Measurements from ENCODE around the gene COL5A1.

The COL5A1 gene

DNA sequence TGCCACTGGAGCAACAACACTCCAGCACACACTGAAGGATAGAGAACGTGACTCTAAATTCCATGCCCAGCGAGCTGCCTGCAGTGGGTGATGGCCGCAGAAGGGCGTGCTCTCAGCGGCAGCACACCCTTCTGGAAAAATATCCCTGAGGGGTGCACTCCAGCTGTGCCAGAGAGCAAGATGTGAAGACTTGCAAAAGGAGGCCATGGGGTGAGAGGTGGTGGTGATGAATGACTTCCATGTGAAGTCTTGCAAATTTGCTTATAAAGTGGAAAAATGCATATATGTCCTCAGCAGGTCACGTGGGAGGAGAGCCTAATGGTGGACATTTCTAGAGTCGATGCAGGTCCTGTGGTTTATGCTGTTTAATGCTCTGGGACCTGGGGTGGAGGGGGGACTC, 39.8 kb upstream of the COL5A1 start:
- DNase-seq (ENCODE audit: extremely low spot score) = no peak
- ChIA-PET CTCF (interaction anchor here (1.5 kb wide), 1 partner anchor 8 kb away, joined by 3 read pairs; no protein-coding TSS in a partner anchor), POLR2A (no interaction called here)
- TF ChIP-seq, protein P1, sequence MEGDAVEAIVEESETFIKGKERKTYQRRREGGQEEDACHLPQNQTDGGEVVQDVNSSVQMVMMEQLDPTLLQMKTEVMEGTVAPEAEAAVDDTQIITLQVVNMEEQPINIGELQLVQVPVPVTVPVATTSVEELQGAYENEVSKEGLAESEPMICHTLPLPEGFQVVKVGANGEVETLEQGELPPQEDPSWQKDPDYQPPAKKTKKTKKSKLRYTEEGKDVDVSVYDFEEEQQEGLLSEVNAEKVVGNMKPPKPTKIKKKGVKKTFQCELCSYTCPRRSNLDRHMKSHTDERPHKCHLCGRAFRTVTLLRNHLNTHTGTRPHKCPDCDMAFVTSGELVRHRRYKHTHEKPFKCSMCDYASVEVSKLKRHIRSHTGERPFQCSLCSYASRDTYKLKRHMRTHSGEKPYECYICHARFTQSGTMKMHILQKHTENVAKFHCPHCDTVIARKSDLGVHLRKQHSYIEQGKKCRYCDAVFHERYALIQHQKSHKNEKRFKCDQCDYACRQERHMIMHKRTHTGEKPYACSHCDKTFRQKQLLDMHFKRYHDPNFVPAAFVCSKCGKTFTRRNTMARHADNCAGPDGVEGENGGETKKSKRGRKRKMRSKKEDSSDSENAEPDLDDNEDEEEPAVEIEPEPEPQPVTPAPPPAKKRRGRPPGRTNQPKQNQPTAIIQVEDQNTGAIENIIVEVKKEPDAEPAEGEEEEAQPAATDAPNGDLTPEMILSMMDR (IDR thresholded peaks at IDR 0.05; ENCODE audit: control extremely low read depth, extremely low read depth, low read depth, missing control alignments) = no peak

DNA sequence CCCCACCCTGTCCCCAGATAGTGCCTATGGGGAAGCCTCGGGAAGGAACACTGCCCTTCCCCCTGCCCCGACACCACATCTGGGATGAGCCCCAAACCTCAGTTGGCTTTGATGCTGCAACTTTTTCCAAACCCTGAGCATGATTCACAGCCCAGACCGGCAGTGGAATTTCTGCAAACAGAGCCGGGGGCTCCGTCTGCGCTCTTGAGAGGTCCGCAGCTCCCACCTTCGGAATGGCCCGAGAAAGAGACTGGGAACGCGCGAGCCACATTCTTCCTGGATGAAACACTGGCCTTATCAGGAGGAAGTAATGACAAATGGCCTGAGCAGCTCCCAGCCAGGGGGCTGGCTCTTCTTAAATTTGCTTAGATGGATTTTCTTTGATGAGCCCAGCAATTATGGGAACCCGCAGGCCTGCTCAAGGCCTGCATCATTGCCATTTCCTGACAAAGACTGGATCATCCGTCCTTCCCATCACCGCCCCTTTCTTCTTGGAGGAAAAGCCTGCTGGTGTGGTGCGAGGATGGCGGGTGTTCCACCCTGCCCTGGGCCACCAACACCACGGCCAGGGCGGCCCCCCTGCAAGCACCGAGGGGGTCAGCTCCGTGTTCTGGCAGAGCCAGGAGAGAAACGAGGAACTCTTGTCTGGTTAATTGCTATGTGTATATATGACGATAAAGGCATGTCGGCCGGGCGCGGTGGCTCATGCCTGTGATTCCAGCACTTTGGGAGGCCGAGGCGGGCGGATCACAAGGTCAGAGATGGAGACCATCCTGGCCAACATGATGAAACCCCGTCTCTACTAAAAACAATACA, 38.8 kb upstream of the COL5A1 start:
- TF ChIP-seq, protein P1 (IDR thresholded peaks at IDR 0.05; ENCODE audit: control extremely low read depth, extremely low read depth, low read depth, missing control alignments) = no peak
- CTCF ChIA-PET = no interaction called here
- no peak for DNase-seq (ENCODE audit: extremely low spot score)
- POLR2A ChIA-PET = interaction anchor here (0.6 kb wide), 1 partner anchor 11 kb away, joined by 3 read pairs; no protein-coding TSS in a partner anchor

DNA sequence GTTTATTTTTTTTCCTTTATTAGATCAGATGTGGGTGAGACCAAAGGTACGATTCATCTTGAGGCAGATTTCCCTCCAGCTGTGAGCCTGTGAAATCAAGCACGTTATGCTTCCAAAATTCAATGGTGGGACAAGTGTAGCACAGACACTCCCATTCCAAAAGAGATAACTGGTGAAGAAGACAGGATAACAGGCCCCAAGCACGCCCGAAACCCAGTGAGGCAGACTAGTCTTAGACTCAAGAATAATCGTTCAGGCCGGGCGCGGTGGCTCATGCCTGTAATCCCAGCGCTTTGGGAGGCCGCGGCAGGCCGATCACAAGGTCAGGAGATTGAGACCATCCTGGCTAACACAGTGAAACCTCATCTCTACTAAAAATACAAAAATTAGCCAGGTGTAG, 36.8 kb upstream of the COL5A1 start:
- ChIA-PET POLR2A (no interaction called here), CTCF (no interaction called here)
- no peak for DNase-seq (ENCODE audit: extremely low spot score)
- TF ChIP-seq, protein P1 (IDR thresholded peaks at IDR 0.05; ENCODE audit: control extremely low read depth, extremely low read depth, low read depth, missing control alignments) = no peak

DNA sequence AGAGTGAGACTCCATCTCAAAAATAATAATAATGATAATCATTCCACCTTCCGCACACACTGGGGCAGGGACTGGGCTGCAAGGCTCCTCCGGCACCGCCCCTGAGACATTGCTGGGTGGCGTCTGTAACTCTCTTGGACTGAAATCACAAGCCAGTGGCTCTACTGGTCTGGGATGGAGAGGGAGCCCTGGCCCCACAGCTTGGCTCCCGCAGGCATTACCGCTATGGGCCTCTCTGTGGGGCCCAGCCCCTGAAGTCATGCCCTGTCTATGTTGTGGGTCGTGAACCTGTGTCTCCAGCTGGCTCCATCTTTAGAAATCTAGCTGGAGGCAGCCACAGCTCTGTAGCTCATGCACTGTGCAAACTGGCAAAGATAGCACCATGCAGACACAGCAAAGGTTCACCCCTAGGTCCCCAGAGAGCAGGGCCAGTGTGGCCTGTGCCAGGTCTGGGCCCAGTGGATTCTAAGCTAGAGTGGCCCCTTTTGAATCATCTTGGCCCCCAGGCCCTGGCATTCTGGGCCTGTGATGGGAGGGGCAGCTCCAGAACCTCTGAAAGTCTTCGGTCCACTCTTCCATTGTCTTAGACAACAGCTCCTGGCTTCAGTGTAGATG, 36.1 kb upstream of the COL5A1 start:
- POLR2A ChIA-PET = no interaction called here
- DNase-seq (ENCODE audit: extremely low spot score) = no peak
- TF ChIP-seq, protein P1 (IDR thresholded peaks at IDR 0.05; ENCODE audit: control extremely low read depth, extremely low read depth, low read depth, missing control alignments) = no peak
- CTCF ChIA-PET = no interaction called here

DNA sequence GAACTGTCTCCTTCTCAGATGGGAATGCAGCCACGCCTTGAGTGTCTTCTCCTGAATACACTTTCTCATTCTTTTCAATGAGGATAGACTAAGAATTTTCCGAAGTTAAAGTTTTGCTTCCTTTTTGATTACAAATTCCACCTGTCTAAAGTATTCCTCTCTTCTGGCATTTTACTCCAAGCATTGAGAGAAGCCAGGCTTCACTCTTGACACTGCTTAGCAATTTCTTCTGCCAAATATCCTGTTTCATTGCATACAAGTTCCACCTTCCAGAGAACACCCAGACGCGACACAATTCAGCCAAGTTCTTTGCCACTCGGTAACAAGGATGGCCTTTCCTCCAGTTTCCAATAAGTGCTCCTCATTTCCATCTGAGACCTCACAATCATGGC, 35.6 kb upstream of the COL5A1 start:
- no peak for DNase-seq (ENCODE audit: extremely low spot score)
- CTCF ChIA-PET = no interaction called here
- POLR2A ChIA-PET = no interaction called here
- TF ChIP-seq, protein P1 (IDR thresholded peaks at IDR 0.05; ENCODE audit: control extremely low read depth, extremely low read depth, low read depth, missing control alignments) = no peak

DNA sequence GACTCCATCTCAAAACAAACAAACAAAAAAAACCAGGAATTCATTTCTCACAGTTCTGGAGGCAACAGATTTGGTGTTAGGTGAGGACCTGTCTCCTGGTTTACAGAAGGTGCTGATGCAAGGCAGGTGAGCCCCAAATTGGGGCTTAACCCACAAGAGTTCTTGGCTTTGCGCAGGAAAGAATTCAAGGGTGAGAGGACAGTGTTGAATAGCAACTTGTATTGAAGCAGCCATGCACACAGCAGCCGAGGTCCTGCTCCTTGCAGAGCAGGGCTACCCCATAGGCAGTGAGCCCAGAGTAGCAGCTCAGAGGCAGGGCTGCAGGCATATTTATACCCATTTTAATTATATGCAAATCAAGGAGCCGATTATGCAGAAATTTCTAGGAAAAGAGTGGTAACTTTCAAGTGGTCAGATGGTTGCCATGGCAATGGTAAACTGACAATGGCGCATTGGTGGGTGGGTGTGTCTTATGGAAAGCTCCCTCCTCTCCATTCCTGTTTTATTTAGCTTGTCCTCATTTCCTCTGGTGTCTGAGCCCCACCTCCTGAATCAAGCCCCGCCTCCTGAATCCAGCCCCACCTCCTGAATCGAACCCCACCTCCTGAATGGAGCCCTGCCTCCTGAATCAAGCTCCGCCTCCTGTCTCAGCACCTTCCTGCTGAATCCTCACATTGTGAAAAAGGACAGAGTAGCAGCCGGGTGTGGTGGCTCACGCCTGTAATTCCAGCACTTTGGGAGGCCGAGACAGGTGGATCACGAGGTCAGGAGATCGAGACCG, 34.5 kb upstream of the COL5A1 start:
- ChIA-PET CTCF (no interaction called here), POLR2A (no interaction called here)
- DNase-seq (ENCODE audit: extremely low spot score) = no peak
- TF ChIP-seq, protein P1 (IDR thresholded peaks at IDR 0.05; ENCODE audit: control extremely low read depth, extremely low read depth, low read depth, missing control alignments) = no peak
